ENCODE data around the gene RARS1.

The RARS1 gene

GRCh38 chr5:168486136-168486879 lies at the start of gene RARS1:
TSS of gene RARS1 (plus strand) at chr5:168486471. CDS start at chr5:168486499, 28 bp downstream.
- Histone ChIP-seq H3K27ac (ENCODE audit: low read length) (no peak within 1 kb of the TSS), H3K27me3 (ENCODE audit: control insufficient read depth, insufficient read depth, low read length) (no peaks in the 10 kb centered on the region), H3K36me3 (ENCODE audit: control insufficient read depth, insufficient read depth, low read length) (peaks cover 3% of the 10 kb centered on the region; the same call in 1 of the 2 replicates), H3K9me3 (ENCODE audit: control insufficient read depth, insufficient read depth, low read length) (no peaks in the 10 kb centered on the region), H3K4me1 (ENCODE audit: control insufficient read depth, insufficient read depth, low read length) (no peaks in the 10 kb centered on the region), H3K4me3 (ENCODE audit: low read length) (peak within 1 kb of the TSS; percentile 93)
- DNase-seq (ENCODE audit: low read depth, low spot score): peak; percentile 91
- no CpG with 5 or more reads among the region's 40 CpGs for WGBS (ENCODE audit: insufficient coverage, insufficient read length)

- Histone ChIP-seq H3K4me3 (ENCODE audit: low read length) (no peak overlapping the region), H3K27ac (ENCODE audit: low read length) (no peak overlapping the region), H3K9me3 (ENCODE audit: control insufficient read depth, insufficient read depth, low read length) (no peaks in the 10 kb centered on the region), H3K4me1 (ENCODE audit: control insufficient read depth, insufficient read depth, low read length) (no peaks in the 10 kb centered on the region), H3K36me3 (ENCODE audit: control insufficient read depth, insufficient read depth, low read length) (peaks cover 6% of the 10 kb centered on the region), H3K27me3 (ENCODE audit: control insufficient read depth, insufficient read depth, low read length) (no peaks in the 10 kb centered on the region)
- DNase-seq (ENCODE audit: low read depth, low spot score): no peak
- no CpG with 5 or more reads among the region's 5 CpGs for WGBS (ENCODE audit: insufficient coverage, insufficient read length)
Measured at GRCh38 chr5:168438349-168438748, 47.9 kb upstream of the RARS1 start.

DNA sequence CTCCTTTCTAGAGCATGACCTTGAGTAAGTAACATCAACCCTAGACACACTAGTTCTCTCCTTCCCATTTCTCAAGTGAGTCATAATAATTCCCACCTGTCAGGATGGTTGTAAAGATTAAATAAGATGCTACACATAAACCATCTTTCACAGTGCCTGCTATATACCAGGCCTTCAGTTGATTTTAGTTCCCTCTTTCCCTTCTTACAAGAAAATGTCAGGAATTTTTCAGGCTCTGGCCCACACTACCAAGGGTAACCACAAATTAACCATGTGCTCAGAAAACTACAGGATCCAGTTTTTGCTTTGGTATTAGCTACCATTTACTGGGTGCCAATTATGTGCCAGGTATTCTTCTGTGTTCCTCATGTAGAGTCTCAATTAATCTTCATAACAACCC lies 42.7 kb upstream of the RARS1 start:
- no peaks in the 10 kb centered on the region for H3K4me1 ChIP-seq (ENCODE audit: control insufficient read depth, insufficient read depth, low read length)
- no peak overlapping the region for H3K27ac ChIP-seq (ENCODE audit: low read length)
- no peaks in the 10 kb centered on the region for H3K27me3 ChIP-seq (ENCODE audit: control insufficient read depth, insufficient read depth, low read length)
- no peaks in the 10 kb centered on the region for H3K9me3 ChIP-seq (ENCODE audit: control insufficient read depth, insufficient read depth, low read length)
- no peak for DNase-seq (ENCODE audit: low read depth, low spot score)
- no peak overlapping the region for H3K4me3 ChIP-seq (ENCODE audit: low read length)
- H3K36me3 ChIP-seq (ENCODE audit: control insufficient read depth, insufficient read depth, low read length): peaks cover 13% of the 10 kb centered on the region

GRCh38 chr5:168443950-168444700 lies 42.1 kb upstream of the RARS1 start:
- Histone ChIP-seq H3K4me3 (ENCODE audit: low read length) (no peak overlapping the region), H3K9me3 (ENCODE audit: control insufficient read depth, insufficient read depth, low read length) (no peaks in the 10 kb centered on the region), H3K36me3 (ENCODE audit: control insufficient read depth, insufficient read depth, low read length) (peaks cover 13% of the 10 kb centered on the region), H3K27me3 (ENCODE audit: control insufficient read depth, insufficient read depth, low read length) (no peaks in the 10 kb centered on the region), H3K27ac (ENCODE audit: low read length) (no peak overlapping the region), H3K4me1 (ENCODE audit: control insufficient read depth, insufficient read depth, low read length) (no peaks in the 10 kb centered on the region)
- no peak for DNase-seq (ENCODE audit: low read depth, low spot score)
- WGBS (ENCODE audit: insufficient coverage, insufficient read length): no CpG with 5 or more reads among the region's 4 CpGs

DNA sequence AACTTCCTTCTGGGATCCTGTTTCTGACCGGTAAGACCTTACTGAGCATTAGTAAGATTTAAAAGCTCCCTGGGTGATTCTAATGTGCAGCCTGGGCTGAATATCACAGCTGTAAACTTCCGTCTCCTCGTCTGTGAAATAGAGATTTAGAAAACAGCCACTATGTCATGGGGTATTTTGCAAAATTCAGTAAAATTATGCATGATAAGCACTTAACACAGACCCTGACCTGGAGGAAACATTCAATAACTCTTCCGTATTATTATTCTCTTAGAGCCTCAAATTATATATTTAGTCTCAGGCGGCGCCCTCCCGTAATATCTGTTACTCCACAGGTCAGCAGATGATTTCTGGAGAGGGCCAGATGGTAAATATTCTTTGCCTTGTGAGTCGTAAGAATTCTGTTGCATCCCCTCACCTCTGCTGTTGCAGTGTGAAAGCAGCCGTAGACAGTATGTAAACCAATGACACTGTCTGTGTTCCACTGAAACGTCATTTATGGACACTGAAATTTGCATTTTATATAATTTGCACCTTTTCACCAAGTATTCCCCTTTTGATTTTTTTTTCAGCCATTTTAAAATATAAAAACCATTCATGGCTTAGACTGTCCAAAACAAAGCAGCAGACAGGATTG lies 39.2 kb upstream of the RARS1 start:
- no peak overlapping the region for H3K27ac ChIP-seq (ENCODE audit: low read length)
- H3K9me3 ChIP-seq (ENCODE audit: control insufficient read depth, insufficient read depth, low read length): no peaks in the 10 kb centered on the region
- no CpG with 5 or more reads among the region's 10 CpGs for WGBS (ENCODE audit: insufficient coverage, insufficient read length)
- no peaks in the 10 kb centered on the region for H3K27me3 ChIP-seq (ENCODE audit: control insufficient read depth, insufficient read depth, low read length)
- H3K4me3 ChIP-seq (ENCODE audit: low read length): no peak overlapping the region
- DNase-seq (ENCODE audit: low read depth, low spot score): no peak
- no peaks in the 10 kb centered on the region for H3K4me1 ChIP-seq (ENCODE audit: control insufficient read depth, insufficient read depth, low read length)
- peaks cover 8% of the 10 kb centered on the region; the same call in 1 of the 2 replicates for H3K36me3 ChIP-seq (ENCODE audit: control insufficient read depth, insufficient read depth, low read length)

GRCh38 chr5:168447808-168448207 lies 38.5 kb upstream of the RARS1 start:
- no peaks in the 10 kb centered on the region for H3K9me3 ChIP-seq (ENCODE audit: control insufficient read depth, insufficient read depth, low read length)
- H3K4me3 ChIP-seq (ENCODE audit: low read length): no peak overlapping the region
- H3K4me1 ChIP-seq (ENCODE audit: control insufficient read depth, insufficient read depth, low read length): no peaks in the 10 kb centered on the region
- no CpG with 5 or more reads among the region's 4 CpGs for WGBS (ENCODE audit: insufficient coverage, insufficient read length)
- H3K27ac ChIP-seq (ENCODE audit: low read length): no peak overlapping the region
- no peaks in the 10 kb centered on the region for H3K27me3 ChIP-seq (ENCODE audit: control insufficient read depth, insufficient read depth, low read length)
- peaks cover 8% of the 10 kb centered on the region; the same call in 1 of the 2 replicates for H3K36me3 ChIP-seq (ENCODE audit: control insufficient read depth, insufficient read depth, low read length)
- no peak for DNase-seq (ENCODE audit: low read depth, low spot score)

DNA sequence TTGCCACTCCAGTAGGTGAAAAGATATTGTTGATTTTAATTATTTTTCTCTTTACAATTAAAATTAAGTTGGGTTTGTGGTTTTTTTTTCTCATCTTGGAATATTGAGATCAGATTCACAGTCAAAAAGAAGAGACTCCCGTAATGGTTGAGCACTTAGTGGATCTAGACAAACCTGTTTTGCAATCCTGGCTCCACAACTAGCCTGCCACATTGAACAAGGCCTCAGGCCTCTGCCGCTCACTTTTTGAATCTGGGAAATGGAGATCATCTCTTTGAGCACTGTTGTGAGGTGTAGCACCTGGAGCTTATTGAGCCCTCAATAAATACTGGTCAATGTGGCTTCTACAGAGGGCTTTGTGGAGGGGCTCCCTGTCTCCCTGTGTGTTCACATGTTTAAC lies 37.1 kb upstream of the RARS1 start:
- no peak overlapping the region for H3K27ac ChIP-seq (ENCODE audit: low read length)
- H3K9me3 ChIP-seq (ENCODE audit: control insufficient read depth, insufficient read depth, low read length): no peaks in the 10 kb centered on the region
- no peak for DNase-seq (ENCODE audit: low read depth, low spot score)
- no CpG with 5 or more reads among the region's 2 CpGs for WGBS (ENCODE audit: insufficient coverage, insufficient read length)
- H3K4me3 ChIP-seq (ENCODE audit: low read length): no peak overlapping the region
- H3K36me3 ChIP-seq (ENCODE audit: control insufficient read depth, insufficient read depth, low read length): peaks cover 4% of the 10 kb centered on the region; the same call in 1 of the 2 replicates
- no peaks in the 10 kb centered on the region for H3K4me1 ChIP-seq (ENCODE audit: control insufficient read depth, insufficient read depth, low read length)
- no peaks in the 10 kb centered on the region for H3K27me3 ChIP-seq (ENCODE audit: control insufficient read depth, insufficient read depth, low read length)

DNA sequence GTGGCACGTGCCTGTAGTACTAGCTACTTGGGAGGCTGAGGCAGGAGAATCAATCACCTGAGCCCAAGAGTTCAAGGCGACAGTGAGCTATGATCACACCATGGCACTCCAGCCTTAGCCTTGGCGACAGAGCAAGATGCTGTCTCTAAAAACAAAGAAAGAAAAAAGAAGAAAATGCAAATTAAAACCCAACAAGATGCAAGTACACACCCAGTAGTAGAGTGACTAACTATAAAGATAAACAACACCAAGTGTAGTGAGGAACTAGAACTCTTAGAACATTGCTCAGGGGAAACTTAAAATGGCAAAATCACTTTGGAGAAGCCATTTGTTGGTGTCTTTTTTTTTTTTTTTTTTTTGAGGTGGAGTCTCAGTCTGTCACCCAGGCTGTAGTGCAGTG lies 34.7 kb upstream of the RARS1 start:
- no CpG with 5 or more reads among the region's 3 CpGs for WGBS (ENCODE audit: insufficient coverage, insufficient read length)
- no peaks in the 10 kb centered on the region for H3K9me3 ChIP-seq (ENCODE audit: control insufficient read depth, insufficient read depth, low read length)
- H3K27ac ChIP-seq (ENCODE audit: low read length): no peak overlapping the region
- no peaks in the 10 kb centered on the region for H3K4me1 ChIP-seq (ENCODE audit: control insufficient read depth, insufficient read depth, low read length)
- no peak for DNase-seq (ENCODE audit: low read depth, low spot score)
- no peak overlapping the region for H3K4me3 ChIP-seq (ENCODE audit: low read length)
- no peaks in the 10 kb centered on the region for H3K27me3 ChIP-seq (ENCODE audit: control insufficient read depth, insufficient read depth, low read length)
- 0 out of 2 replicates have a peak, but pooled peaks cover 3% of the 10 kb centered on the region for H3K36me3 ChIP-seq (ENCODE audit: control insufficient read depth, insufficient read depth, low read length)

DNA sequence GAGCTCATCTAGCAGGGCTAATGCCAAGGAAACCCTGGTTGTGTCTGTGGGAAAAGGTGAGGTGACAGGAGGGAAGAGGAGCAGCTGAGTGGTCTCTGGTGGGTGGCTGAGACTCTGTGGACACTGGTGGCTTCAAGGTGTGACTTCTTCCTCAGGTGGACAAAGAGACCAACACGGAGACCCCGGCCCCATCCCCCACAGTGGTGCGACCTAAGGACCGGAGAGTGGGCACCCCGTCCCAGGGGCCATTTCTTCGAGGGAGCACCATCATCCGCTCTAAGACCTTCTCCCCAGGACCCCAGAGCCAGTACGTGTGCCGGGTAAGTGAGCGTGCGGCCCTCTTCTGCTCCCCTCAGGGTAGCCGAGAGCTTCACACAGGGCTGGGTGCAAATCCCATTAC lies 31.1 kb upstream of the RARS1 start:
- H3K36me3 ChIP-seq (ENCODE audit: control insufficient read depth, insufficient read depth, low read length): peaks cover 7% of the 10 kb centered on the region; the same call in 1 of the 2 replicates
- H3K9me3 ChIP-seq (ENCODE audit: control insufficient read depth, insufficient read depth, low read length): no peaks in the 10 kb centered on the region
- H3K4me1 ChIP-seq (ENCODE audit: control insufficient read depth, insufficient read depth, low read length): no peaks in the 10 kb centered on the region
- no peak for DNase-seq (ENCODE audit: low read depth, low spot score)
- H3K27ac ChIP-seq (ENCODE audit: low read length): no peak overlapping the region
- no peaks in the 10 kb centered on the region for H3K27me3 ChIP-seq (ENCODE audit: control insufficient read depth, insufficient read depth, low read length)
- no CpG with 5 or more reads among the region's 12 CpGs for WGBS (ENCODE audit: insufficient coverage, insufficient read length)
- no peak overlapping the region for H3K4me3 ChIP-seq (ENCODE audit: low read length)

DNA sequence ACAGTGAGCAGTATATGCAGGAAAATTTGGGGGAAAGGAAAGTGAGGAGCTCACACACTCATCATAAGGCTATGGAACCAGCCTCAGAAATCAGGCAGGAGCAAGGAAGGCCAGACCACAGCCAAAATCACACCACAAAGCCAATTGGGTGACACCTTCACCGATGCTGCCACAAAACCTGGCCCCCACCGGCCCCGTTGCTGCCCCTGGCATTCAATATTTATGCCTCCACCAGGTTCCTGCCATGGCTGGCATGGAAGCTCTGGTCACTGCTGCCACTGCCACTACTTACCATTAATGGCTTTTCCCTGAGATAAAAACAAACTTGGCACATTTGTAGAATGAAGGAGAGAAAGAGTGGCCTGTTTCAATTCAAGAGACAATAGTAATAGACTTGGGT lies 28.7 kb upstream of the RARS1 start:
- Histone ChIP-seq H3K27ac (ENCODE audit: low read length) (no peak overlapping the region), H3K36me3 (ENCODE audit: control insufficient read depth, insufficient read depth, low read length) (peaks cover 11% of the 10 kb centered on the region; the same call in 1 of the 2 replicates), H3K4me3 (ENCODE audit: low read length) (no peak overlapping the region), H3K4me1 (ENCODE audit: control insufficient read depth, insufficient read depth, low read length) (no peaks in the 10 kb centered on the region), H3K27me3 (ENCODE audit: control insufficient read depth, insufficient read depth, low read length) (no peaks in the 10 kb centered on the region), H3K9me3 (ENCODE audit: control insufficient read depth, insufficient read depth, low read length) (no peaks in the 10 kb centered on the region)
- no CpG with 5 or more reads among the region's 3 CpGs for WGBS (ENCODE audit: insufficient coverage, insufficient read length)
- no peak for DNase-seq (ENCODE audit: low read depth, low spot score)

All from iPS DF 6.9 (cell line).